HUDEP-2 (cell line): ENCODE results near the gene TFIP11.
A peak's percentile ranks its signal among the peaks of the same experiment; 100 is the strongest.

ENCODE experiments used
- DNase-seq, 76 experiments: peaks; one replicate each; lab custom pipeline; 2025; ENCODE audit not compliant: unreplicated experiment in 76 of 76; lab: John Stamatoyannopoulos, UW

Gene TFIP11

DNA sequence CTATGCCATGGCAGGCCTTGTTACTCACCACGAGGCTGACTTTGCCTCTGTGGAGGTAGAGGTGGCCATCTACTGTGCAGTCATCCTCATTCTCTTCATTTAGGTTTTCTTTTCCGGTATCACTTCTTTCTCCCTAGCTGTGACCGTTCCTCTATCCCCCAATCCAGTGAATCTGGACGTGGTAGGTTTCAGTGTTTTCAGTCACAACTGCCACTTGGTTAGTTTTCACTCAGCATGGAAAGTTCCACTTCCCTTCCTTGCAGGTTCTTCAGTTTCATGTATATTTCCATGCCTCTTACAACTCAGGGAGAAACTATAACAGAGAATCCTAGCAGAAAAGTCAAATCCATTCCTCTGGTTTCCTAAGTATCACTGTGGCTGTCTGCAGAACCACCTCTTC is 30.6 kb downstream of the TFIP11 start:
- DNase-seq = peak in 1 of 76 experiments; percentile 35

GRCh38 chr22:26481112-26481693 is 31.1 kb downstream of the TFIP11 start:
- DNase-seq = peak in 4 of 76 experiments; percentile 12 to 47 (median 26)

DNA sequence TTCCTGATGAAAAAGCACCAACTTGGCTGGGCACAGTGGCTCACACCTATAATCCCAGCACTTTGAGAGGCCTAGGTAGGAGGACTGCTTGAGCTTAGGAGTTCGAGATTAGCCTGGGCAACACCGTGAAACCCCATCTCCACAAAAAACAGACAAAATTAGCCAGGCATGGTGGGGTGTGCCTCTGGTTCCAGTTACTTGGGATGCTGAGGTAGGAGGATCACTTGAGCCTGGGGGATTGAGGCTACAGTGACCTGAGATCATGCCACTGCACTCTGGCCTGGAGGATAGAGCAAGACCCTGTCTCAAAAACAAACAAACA is 31.7 kb downstream of the TFIP11 start:
- DNase-seq = peak in 1 of 76 experiments; percentile 15

GRCh38 chr22:26479792-26480610 is 32.3 kb downstream of the TFIP11 start:
- DNase-seq = peak in 22 of 76 experiments; percentile 19 to 73 (median 47)

GRCh38 chr22:26479043-26479791 is 33.1 kb downstream of the TFIP11 start:
- DNase-seq = peak in 22 of 76 experiments; percentile 16 to 73 (median 49)

GRCh38 chr22:26477341-26477731 is 34.9 kb downstream of the TFIP11 start:
- peak in 2 of 76 experiments; percentile 16 to 35 for DNase-seq

DNA sequence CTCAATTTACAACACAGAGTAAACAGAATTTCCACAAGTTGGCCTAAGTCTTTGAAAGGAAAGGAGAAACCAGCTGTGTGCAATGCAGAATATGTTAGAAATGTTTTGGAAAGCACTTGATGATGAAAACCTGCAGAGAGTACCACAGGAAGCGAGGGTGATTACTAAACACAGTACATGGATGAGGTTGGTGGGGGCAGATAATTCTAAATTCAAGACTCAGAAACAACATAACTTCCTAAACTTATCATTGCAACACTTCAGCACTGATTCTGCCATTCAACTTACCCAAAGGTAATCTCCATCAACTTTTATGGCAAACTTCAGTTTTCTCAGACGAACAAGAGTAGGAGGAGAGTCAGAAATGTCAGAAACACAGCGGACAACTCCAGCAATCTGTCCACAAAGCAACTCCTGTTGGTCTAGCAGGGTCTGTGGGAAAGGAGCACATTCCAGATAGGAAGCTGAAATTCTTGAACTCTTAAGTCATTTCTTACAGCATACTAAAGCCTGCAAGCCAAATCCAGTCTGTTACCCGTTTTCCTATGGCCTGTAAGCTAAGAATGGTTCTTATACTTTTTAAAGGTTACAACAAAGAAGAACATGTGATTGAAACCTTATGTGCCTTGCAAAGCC is 35.5 kb downstream of the TFIP11 start:
- DNase-seq = no peak

DNA sequence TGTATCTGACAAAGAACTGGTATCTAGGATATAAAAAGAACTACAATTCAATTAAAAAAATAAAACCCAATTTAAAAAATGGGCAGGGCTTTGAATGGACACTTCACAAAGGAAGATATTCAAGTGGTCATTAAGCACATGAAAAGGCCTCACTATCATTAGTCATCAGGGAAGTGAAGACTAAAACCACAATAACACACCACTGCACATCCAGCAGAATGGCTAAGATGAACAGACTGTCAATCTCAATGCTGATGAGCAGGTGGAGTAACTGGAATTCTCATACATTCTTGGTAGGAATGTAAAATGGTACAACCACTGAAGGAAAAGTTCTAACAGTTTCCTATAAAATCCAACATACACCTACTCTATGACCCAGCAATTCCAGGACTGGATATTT is 37.6 kb downstream of the TFIP11 start:
- DNase-seq = peak in 1 of 76 experiments; percentile 8

DNA sequence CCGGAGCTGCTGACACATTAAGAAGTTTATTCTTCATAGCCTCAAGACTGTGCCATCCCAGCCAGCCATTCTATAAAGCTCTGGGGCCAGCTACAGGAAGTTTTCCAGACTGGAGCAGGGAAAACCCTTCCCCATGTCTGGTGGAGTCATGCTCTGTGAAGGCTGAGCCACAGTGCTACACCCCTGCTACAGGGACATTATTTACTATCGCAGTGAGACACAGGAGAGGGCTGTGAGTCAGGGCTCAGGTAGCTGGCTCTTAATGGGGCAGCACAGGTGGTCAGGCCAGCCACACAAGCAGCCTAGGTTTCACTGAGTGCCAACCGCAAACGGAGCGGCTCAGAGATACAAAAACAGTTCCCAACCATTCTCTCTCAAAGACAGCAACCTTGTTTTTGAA is 40.8 kb downstream of the TFIP11 start:
- no peak for DNase-seq

DNA sequence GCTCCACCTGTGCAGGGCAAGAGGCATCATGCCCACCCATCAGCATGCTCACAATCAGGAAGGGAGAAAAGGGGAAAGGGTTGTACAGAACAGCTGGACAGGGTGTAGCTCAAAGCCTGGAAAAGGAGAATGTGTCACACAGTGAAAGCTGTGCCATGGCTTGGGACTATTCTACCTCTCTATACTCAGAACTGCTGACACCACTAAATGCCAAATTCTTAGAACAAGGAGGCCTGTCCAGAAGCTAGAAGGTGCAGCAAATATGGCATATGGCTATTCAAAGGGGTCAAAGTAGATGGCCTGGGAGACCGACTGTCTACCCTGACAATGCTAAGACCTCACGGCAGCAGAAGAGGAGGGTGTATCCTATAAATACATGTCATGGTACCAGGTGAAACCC is 41.5 kb downstream of the TFIP11 start:
- no peak for DNase-seq

DNA sequence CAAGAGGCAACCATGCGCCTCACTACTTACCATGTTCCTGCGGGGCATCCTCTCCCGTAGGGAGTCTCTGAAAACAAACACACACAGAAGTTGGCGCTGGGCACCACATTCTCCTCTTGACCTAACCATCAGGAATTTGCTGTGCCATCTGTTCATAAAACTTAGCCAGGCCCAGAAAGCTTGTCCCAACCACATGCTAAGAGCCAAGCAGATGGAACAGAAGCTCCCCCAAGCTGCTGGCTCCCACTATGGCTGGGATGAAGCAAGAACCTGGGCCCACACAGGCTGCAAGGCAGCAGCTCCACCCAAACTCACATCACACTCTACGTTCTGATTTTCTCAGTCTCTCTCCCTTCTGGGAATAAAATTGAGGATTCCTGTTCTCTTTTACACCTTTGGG is 46.1 kb downstream of the TFIP11 start:
- no peak for DNase-seq

- DNase-seq = no peak
Observed at GRCh38 chr22:26464312-26464711, 48.0 kb downstream of the TFIP11 start.

GRCh38 chr22:26463688-26464087 is 48.6 kb downstream of the TFIP11 start:
- no peak for DNase-seq

GRCh38 chr22:26463101-26463661 is 49.1 kb downstream of the TFIP11 start:
- no peak for DNase-seq

DNA sequence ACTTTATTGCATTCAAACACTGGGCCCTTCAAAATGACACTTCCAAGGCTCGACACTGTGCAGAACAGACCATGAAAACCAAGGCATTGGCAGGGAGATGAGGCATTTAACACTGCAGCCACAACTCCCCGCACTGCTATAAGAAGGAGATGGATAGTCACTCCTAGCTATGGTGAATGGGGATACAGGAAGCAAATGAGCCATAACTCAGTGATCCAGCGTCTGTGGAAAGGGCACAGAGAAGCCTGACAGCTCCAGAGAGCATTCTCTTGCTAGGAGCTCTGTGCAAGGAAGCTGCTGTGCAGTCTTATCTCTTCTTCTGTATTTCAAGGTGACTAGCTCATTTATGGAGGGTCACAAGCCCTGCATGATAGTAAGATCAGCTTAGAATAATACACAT is 49.6 kb downstream of the TFIP11 start:
- no peak for DNase-seq

GRCh38 chr22:26462051-26462450 is 50.2 kb downstream of the TFIP11 start:
- no peak for DNase-seq

GRCh38 chr22:26461188-26461810 is 51.0 kb downstream of the TFIP11 start:
- DNase-seq = peak in 31 of 76 experiments; percentile 6 to 51 (median 22)

DNA sequence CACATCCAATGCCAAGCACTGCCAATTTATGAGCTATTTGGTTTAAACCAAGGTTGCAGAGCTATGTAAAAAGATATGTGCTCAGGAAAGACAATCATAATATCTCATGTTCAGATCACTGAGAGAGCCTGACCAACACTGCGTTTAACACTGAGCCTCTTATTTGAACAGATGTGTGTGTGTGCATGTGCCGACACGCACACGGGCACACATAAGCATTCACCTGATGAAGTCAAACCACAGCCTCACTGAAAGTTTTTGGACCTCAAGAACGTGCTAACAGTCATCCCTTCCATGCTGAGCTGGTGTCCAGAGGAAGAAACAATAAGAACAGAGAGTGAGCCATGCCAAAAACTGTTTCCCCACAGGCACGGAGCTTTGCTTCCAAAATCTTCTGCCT is 52.1 kb downstream of the TFIP11 start:
- no peak for DNase-seq

DNA sequence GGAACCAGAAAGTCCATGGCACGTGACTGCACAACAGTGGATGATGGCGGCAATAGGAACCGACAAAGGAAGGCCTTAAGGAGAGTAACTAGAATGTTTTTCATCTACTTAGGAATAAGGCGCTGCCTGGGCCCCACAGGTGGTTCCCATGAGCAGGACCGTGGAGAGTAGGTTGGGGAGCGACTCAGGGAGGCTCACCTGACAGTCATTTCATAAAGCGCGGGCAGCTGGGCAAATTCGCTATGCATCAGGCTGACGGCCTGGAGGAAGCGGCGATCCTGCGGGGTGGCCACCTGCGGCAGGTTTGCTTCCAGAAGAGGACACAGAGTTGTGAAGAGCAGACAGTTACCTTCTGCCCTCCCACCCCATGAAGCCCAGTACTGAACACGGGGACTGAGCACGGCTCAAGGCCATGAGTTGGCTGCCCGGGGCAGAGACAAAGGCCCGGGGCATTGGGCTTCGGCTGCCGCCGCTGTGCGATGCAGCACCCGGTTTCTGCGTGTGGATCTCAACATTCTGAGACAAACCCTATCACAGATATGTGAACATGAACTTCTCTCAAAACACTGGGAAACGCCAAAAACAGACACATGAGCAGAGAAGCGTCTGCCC is 54.5 kb downstream of the TFIP11 start:
- DNase-seq = no peak
